ENCODE measurements around the gene BHMT2. TPM values are rescaled to one million over a fixed set of nuclear protein-coding genes. Genes with fewer than 3 reads are reported as not detected.
A peak's percentile ranks its signal among the peaks of the same experiment; 100 is the strongest.

BHMT2 gene
- total RNA-seq: 1 to 10 TPM in 3 of 7 donors, under 1 TPM in 3, not detected in 1; 0.35 to 2.6 (median 0.84) TPM
- polyA plus RNA-seq: under 1 TPM; 0.17 to 0.78 (median 0.42) TPM
- long read RNA-seq, donor 1: 0 reads
- long read RNA-seq, donor 2: 0 reads

- Histone ChIP-seq H3K27ac (no peak within 1 kb of the TSS), H3K4me1 (peaks cover 0 to 10% (median 0%) of the 10 kb centered on the region in 6 donors), H3K9me3 (peaks cover 0 to 3% (median 0%) of the 10 kb centered on the region in 8 donors), H3K27me3 (replicated peaks in 1 of 7) (peaks cover 0 to 45% (median 22%) of the 10 kb centered on the region in 7 donors), H3K4me3 (peak within 1 kb of the TSS in 5 of 8 donors; percentile 9 to 39 (median 19)), H3K36me3 (no peaks in the 10 kb centered on the region)
- TF ChIP-seq CTCF (IDR thresholded peaks at IDR 0.05 in 8 of 11, conservative IDR thresholded peaks at IDR 0.05 in 3 of 11) (no peak), POLR2A (IDR thresholded peaks at IDR 0.05) (no peak), POLR2AphosphoS5 (IDR thresholded peaks at IDR 0.05) (no peak)
- WGBS, 5 donors: 29 to 54% (median 43%) methylated on average over 45 to 79 of the region's 79 CpGs
- no peak for DNase-seq
- intact Hi-C loops (cut with DNase I; ENCODE audit: low total_unique reads): no loop called here
Measured at GRCh38 chr5:79069488-79070349, at the start of gene BHMT2, which contains the start of gene DMGDH. BHMT2 (plus strand) TSS chr5:79069767; CDS start chr5:79069783, 16 bp downstream. DMGDH (minus strand) TSS chr5:79069674; CDS start chr5:79069620, 54 bp downstream.

GRCh38 chr5:79020861-79021561 is 48.6 kb upstream of the BHMT2 start:
- DNase-seq: no peak
- Histone ChIP-seq H3K9me3 (no peaks in the 10 kb centered on the region), H3K4me3 (peak overlapping the region in 1 of 8 donors; percentile 13), H3K36me3 (no peaks in the 10 kb centered on the region), H3K4me1 (peaks cover 0 to 14% (median 11%) of the 10 kb centered on the region in 6 donors), H3K27me3 (replicated peaks in 1 of 7) (peaks cover 0 to 60% (median 12%) of the 10 kb centered on the region in 7 donors), H3K27ac (no peak overlapping the region)
- 16 to 21% (median 19%) methylated on average over 14 of the region's 14 CpGs for WGBS, 5 donors
- intact Hi-C loops (cut with DNase I; ENCODE audit: low total_unique reads): loop anchor here (5.0 to 10.0 kb wide), 2 partner anchors 111 to 444 kb away; no protein-coding TSS in a partner anchor
- TF ChIP-seq POLR2A (IDR thresholded peaks at IDR 0.05) (no peak), POLR2AphosphoS5 (IDR thresholded peaks at IDR 0.05) (no peak), CTCF (IDR thresholded peaks at IDR 0.05 in 8 of 11, conservative IDR thresholded peaks at IDR 0.05 in 3 of 11) (peak in 10 of 11 experiments; percentile 29 to 73 (median 54))

GRCh38 chr5:79021753-79022152 is 47.8 kb upstream of the BHMT2 start:
- no peak for TF ChIP-seq POLR2A (IDR thresholded peaks at IDR 0.05)
- no peak for TF ChIP-seq CTCF (IDR thresholded peaks at IDR 0.05 in 8 of 11, conservative IDR thresholded peaks at IDR 0.05 in 3 of 11)
- no peak for TF ChIP-seq POLR2AphosphoS5 (IDR thresholded peaks at IDR 0.05)
- DNase-seq: no peak
- intact Hi-C loops (cut with DNase I; ENCODE audit: low total_unique reads): loop anchor here (5.0 to 10.0 kb wide), 2 partner anchors 111 to 443 kb away; no protein-coding TSS in a partner anchor
- no peaks in the 10 kb centered on the region for H3K36me3 ChIP-seq
- H3K4me3 ChIP-seq: no peak overlapping the region
- 40 to 70% (median 52%) methylated on average over 4 of the region's 4 CpGs for WGBS, 5 donors
- H3K9me3 ChIP-seq: no peaks in the 10 kb centered on the region
- peaks cover 0 to 67% (median 12%) of the 10 kb centered on the region in 7 donors for H3K27me3 ChIP-seq (replicated peaks in 1 of 7)
- H3K4me1 ChIP-seq: peaks cover 0 to 14% (median 11%) of the 10 kb centered on the region in 6 donors
- H3K27ac ChIP-seq: no peak overlapping the region
